Liver (tissue), 3 donors: ENCODE data around the gene ARSD.
"Not testable (repeated sequence)": the region's sequence is repeated elsewhere in the genome, so short reads cannot be mapped to it uniquely, and the experiment has no call there.

Source experiments
- EGR1 ChIP-seq, 2 donors: IDR thresholded peaks; 2 replicates each; pipeline ENCODE4 v1.6.1; 2016 to 2018; ENCODE audit warnings: antibody characterized with exemption in 2 of 2, low read depth in 2 of 2
- RAD21 ChIP-seq, 2 donors: IDR thresholded peaks; 2 replicates each; pipeline ENCODE4 v1.6.1; 2016; ENCODE audit warnings: antibody characterized with exemption in 2 of 2, mild to moderate bottlenecking in 2 of 2
- YY1 ChIP-seq: IDR thresholded peaks from 2 replicates; pipeline ENCODE4 v1.6.1; 2016; ENCODE audit warnings: antibody characterized with exemption, mild to moderate bottlenecking
- TF ChIP-seq, protein P1 (sequence below): fragments of 150-350 bp; IDR thresholded peaks from 2 replicates; pipeline ENCODE4 v1.5.1; 2017; ENCODE audit warnings: improper control_type of control experiment, low read depth, low read length; ENCODE audit not compliant: missing input control
- donor health status: healthy.
- donor health status: healthy.

DNA sequence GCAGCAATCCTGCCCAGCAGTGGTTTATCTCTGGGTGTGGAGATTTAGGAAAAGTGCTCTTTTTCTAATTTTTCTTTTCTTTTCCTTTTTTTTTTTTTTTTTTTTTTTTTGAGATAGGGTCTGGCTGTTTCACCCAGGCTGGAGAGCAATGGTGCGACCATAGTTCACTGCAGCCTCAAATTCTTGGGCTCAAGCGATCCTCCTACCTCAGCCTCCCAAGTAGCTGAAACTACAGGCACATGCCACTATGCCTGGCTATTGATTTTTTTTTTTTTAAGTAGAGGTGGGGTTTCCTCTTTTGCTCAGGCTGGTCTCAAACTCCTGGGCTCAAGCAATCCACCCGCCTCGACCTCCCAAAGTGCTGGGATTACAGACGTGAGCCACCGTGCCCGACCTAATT is 34.3 kb upstream of the ARSD start:
- TF ChIP-seq, protein P1, sequence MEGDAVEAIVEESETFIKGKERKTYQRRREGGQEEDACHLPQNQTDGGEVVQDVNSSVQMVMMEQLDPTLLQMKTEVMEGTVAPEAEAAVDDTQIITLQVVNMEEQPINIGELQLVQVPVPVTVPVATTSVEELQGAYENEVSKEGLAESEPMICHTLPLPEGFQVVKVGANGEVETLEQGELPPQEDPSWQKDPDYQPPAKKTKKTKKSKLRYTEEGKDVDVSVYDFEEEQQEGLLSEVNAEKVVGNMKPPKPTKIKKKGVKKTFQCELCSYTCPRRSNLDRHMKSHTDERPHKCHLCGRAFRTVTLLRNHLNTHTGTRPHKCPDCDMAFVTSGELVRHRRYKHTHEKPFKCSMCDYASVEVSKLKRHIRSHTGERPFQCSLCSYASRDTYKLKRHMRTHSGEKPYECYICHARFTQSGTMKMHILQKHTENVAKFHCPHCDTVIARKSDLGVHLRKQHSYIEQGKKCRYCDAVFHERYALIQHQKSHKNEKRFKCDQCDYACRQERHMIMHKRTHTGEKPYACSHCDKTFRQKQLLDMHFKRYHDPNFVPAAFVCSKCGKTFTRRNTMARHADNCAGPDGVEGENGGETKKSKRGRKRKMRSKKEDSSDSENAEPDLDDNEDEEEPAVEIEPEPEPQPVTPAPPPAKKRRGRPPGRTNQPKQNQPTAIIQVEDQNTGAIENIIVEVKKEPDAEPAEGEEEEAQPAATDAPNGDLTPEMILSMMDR = not testable (repeated sequence)
- not testable (repeated sequence) for TF ChIP-seq YY1; EGR1 (IDR thresholded peaks at IDR 0.05; ENCODE audit: low read depth in 2 of 2); RAD21 (IDR thresholded peaks at IDR 0.05)
